Measurements from ENCODE around the gene GLRX3. TPM values are rescaled to one million over a fixed set of nuclear protein-coding genes. Genes with fewer than 3 reads are reported as not detected.

Gene GLRX3
- total RNA-seq, 1 donor from 2014 or later = 137 TPM

DNA sequence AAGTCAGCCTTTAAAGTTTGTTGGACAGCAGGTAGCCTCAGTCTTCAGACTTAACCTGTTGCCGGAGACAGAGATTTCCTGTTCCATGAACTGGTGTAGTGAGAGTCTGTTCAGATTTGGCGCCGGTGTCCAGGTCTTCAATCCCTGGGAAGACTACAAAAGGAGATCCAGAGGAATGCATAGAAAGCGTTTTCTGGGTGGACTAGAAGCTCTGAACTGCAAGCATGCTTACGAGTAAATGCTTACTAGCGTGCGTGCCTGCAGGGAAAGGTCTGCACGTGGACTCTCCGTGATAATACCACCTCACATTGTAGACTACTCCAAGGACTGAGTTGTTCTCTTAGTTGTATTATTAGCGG, 878 bp downstream of the GLRX3 start:
- Histone ChIP-seq H3K9me3 (ENCODE audit: insufficient read depth, low read depth, low read length) (no peaks in the 10 kb centered on the region), H3K27me3 (ENCODE audit: insufficient read depth, low read length) (no peaks in the 10 kb centered on the region), H3K4me3 (ENCODE audit: insufficient read depth, low read depth, low read length) (peak overlapping the region; percentile 92), H3K4me2 (ENCODE audit: low read length) (peak overlapping the region; percentile 99), H3K9ac (ENCODE audit: low read length) (peak overlapping the region; percentile 91), H3K79me2 (ENCODE audit: insufficient read depth, low read length) (peaks cover 59% of the 10 kb centered on the region), H3K27ac (ENCODE audit: low read depth, low read length) (peak overlapping the region; percentile 82), H3K36me3 (ENCODE audit: insufficient read depth, low read length) (peaks cover 2% of the 10 kb centered on the region), H3K4me1 (ENCODE audit: insufficient read depth, low read length) (peaks cover 14% of the 10 kb centered on the region), H4K20me1 (ENCODE audit: insufficient read depth, low read length) (peaks cover 49% of the 10 kb centered on the region), H2AFZ (ENCODE audit: low read depth, low read length) (peak overlapping the region; percentile 92)
- no peaks in the 10 kb centered on the region for H3K9me3 Mint-ChIP-seq (ENCODE audit: unreplicated experiment)
- H3K27me3 Mint-ChIP-seq (ENCODE audit: low read depth, unreplicated experiment) = peaks cover 3% of the 10 kb centered on the region
- peak overlapping the region; percentile 79 for H3K27ac Mint-ChIP-seq (ENCODE audit: unreplicated experiment)
- peak overlapping the region; percentile 95 for H3K4me3 Mint-ChIP-seq (ENCODE audit: unreplicated experiment)
- TF ChIP-seq EZH2 (IDR thresholded peaks at IDR 0.05; ENCODE audit: insufficient read depth, low read length) (no peak), CTCF (IDR thresholded peaks at IDR 0.05; ENCODE audit: insufficient read depth, low read depth, low read length) (no peak)
- DNase-seq (ENCODE audit: low read depth) (peak; percentile 40), FAIRE-seq (no peak)
- H3K36me3 Mint-ChIP-seq (ENCODE audit: low read depth, unreplicated experiment) = no peaks in the 10 kb centered on the region
- H3K4me1 Mint-ChIP-seq (ENCODE audit: low read depth, unreplicated experiment) = peaks cover 28% of the 10 kb centered on the region

DNA sequence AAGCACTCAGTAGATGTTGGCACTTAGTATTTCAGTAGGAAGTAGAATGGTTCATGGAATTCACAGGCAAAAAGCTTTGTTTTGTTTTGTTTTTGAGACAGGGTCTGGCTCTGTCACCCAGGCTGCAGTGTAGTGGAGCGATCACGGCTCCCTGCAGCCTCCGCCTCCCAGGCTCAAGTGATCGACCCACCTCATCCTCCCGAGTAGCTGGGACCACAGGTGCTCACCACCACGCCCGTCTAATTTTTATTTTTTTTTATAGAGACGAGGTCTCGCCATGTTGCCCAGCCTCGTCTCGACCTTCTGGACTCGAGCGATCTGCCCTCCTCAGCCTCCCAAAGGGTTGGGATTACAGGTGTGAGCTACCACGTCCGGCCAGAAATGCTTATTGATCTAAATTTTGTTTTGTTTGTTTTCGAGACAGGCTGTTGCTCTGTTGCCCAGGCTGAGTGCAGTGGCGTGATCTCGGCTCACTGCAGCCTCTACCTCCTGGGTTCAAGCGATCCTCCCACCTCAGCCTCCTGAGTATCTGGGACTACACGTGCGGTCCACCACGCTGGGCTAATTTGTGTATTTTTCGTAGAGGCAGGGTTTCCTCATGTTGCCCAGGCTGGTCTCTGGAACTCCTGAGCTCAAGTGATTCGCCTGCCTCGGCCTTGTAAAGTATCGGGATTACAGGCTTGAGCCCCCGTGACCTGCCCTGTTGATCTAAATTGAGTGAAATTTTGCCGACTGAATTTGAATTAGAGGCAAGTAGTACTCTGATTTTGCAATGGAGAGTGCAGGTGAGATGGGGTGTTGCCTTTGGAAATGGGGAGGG, 1.7 kb downstream of the GLRX3 start:
- Mint-ChIP-seq H3K4me3 (ENCODE audit: unreplicated experiment) (peak overlapping the region; percentile 95), H3K9me3 (ENCODE audit: unreplicated experiment) (no peaks in the 10 kb centered on the region), H3K36me3 (ENCODE audit: low read depth, unreplicated experiment) (no peaks in the 10 kb centered on the region), H3K27me3 (ENCODE audit: low read depth, unreplicated experiment) (peaks cover 3% of the 10 kb centered on the region), H3K27ac (ENCODE audit: unreplicated experiment) (peak overlapping the region; percentile 79), H3K4me1 (ENCODE audit: low read depth, unreplicated experiment) (peaks cover 36% of the 10 kb centered on the region)
- TF ChIP-seq EZH2 (IDR thresholded peaks at IDR 0.05; ENCODE audit: insufficient read depth, low read length) (no peak), CTCF (IDR thresholded peaks at IDR 0.05; ENCODE audit: insufficient read depth, low read depth, low read length) (no peak)
- H3K9me3 ChIP-seq (ENCODE audit: insufficient read depth, low read depth, low read length) = no peaks in the 10 kb centered on the region
- peaks cover 67% of the 10 kb centered on the region for H3K79me2 ChIP-seq (ENCODE audit: insufficient read depth, low read length)
- DNase-seq (ENCODE audit: low read depth) (no peak), FAIRE-seq (no peak)
- peaks cover 2% of the 10 kb centered on the region for H3K36me3 ChIP-seq (ENCODE audit: insufficient read depth, low read length)
- H4K20me1 ChIP-seq (ENCODE audit: insufficient read depth, low read length) = peaks cover 57% of the 10 kb centered on the region
- peaks cover 15% of the 10 kb centered on the region for H3K4me1 ChIP-seq (ENCODE audit: insufficient read depth, low read length)
- no peak overlapping the region for H2AFZ ChIP-seq (ENCODE audit: low read depth, low read length)
- peak overlapping the region; percentile 82 for H3K27ac ChIP-seq (ENCODE audit: low read depth, low read length)
- peak overlapping the region; percentile 99 for H3K4me2 ChIP-seq (ENCODE audit: low read length)
- no peaks in the 10 kb centered on the region for H3K27me3 ChIP-seq (ENCODE audit: insufficient read depth, low read length)
- peak overlapping the region; percentile 91 for H3K9ac ChIP-seq (ENCODE audit: low read length)
- peak overlapping the region; percentile 92 for H3K4me3 ChIP-seq (ENCODE audit: insufficient read depth, low read depth, low read length)

GRCh38 chr10:130138479-130138866, 2.3 kb downstream of the GLRX3 start:
- Histone ChIP-seq H3K4me1 (ENCODE audit: insufficient read depth, low read length) (peaks cover 15% of the 10 kb centered on the region), H3K36me3 (ENCODE audit: insufficient read depth, low read length) (peaks cover 2% of the 10 kb centered on the region), H4K20me1 (ENCODE audit: insufficient read depth, low read length) (peaks cover 63% of the 10 kb centered on the region), H3K4me2 (ENCODE audit: low read length) (peak overlapping the region; percentile 99), H3K9ac (ENCODE audit: low read length) (peak overlapping the region; percentile 91), H3K79me2 (ENCODE audit: insufficient read depth, low read length) (peaks cover 73% of the 10 kb centered on the region), H3K9me3 (ENCODE audit: insufficient read depth, low read depth, low read length) (no peaks in the 10 kb centered on the region), H3K27me3 (ENCODE audit: insufficient read depth, low read length) (no peaks in the 10 kb centered on the region), H3K27ac (ENCODE audit: low read depth, low read length) (peak overlapping the region; percentile 82), H3K4me3 (ENCODE audit: insufficient read depth, low read depth, low read length) (no peak overlapping the region), H2AFZ (ENCODE audit: low read depth, low read length) (no peak overlapping the region)
- H3K9me3 Mint-ChIP-seq (ENCODE audit: unreplicated experiment) = no peaks in the 10 kb centered on the region
- TF ChIP-seq EZH2 (IDR thresholded peaks at IDR 0.05; ENCODE audit: insufficient read depth, low read length) (no peak), CTCF (IDR thresholded peaks at IDR 0.05; ENCODE audit: insufficient read depth, low read depth, low read length) (no peak)
- H3K27ac Mint-ChIP-seq (ENCODE audit: unreplicated experiment) = peak overlapping the region; percentile 79
- H3K27me3 Mint-ChIP-seq (ENCODE audit: low read depth, unreplicated experiment) = peaks cover 3% of the 10 kb centered on the region
- H3K4me1 Mint-ChIP-seq (ENCODE audit: low read depth, unreplicated experiment) = peaks cover 39% of the 10 kb centered on the region
- DNase-seq (ENCODE audit: low read depth) (peak; percentile 50), FAIRE-seq (no peak)
- peak overlapping the region; percentile 95 for H3K4me3 Mint-ChIP-seq (ENCODE audit: unreplicated experiment)
- H3K36me3 Mint-ChIP-seq (ENCODE audit: low read depth, unreplicated experiment) = no peaks in the 10 kb centered on the region

All from astrocyte (in vitro differentiated cells and primary cell).